Inflammatory macrophage treated with lipopolysaccharide for 4 hours (primary cell): ENCODE measurements around the gene WDPCP.
"Not testable (repeated sequence)": the region's sequence is repeated elsewhere in the genome, so short reads cannot be mapped to it uniquely, and the experiment has no call there.

Experiments used
- DNase-seq: peaks from one replicate; pipeline ENCODE4 v3.0.0-alpha.2; 2020

WDPCP gene

GRCh38 chr2:63344575-63345284 is 243.5 kb downstream of the WDPCP start:
- DNase-seq, result no peak

- no peak for DNase-seq
These were observed 244.7 kb downstream of the WDPCP start for GRCh38 chr2:63343397-63344109.

- DNase-seq, result no peak
These were observed 247.8 kb downstream of the WDPCP start for GRCh38 chr2:63340443-63340842.

GRCh38 chr2:63334910-63335309 is 253.4 kb downstream of the WDPCP start:
- DNase-seq, result no peak

- DNase-seq, result no peak
These were observed 261.8 kb downstream of the WDPCP start for GRCh38 chr2:63326473-63326872.

- not testable (repeated sequence) for DNase-seq
These were observed 264.6 kb downstream of the WDPCP start for GRCh38 chr2:63323662-63324061.

- not testable (repeated sequence) for DNase-seq
These were observed 266.3 kb downstream of the WDPCP start for GRCh38 chr2:63321973-63322372.

- no peak for DNase-seq
These were observed 267.6 kb downstream of the WDPCP start for GRCh38 chr2:63320669-63321068.

GRCh38 chr2:63310614-63311013 is 277.7 kb downstream of the WDPCP start:
- no peak for DNase-seq

- DNase-seq, result no peak
These were observed 286.8 kb downstream of the WDPCP start for GRCh38 chr2:63301481-63301880.

GRCh38 chr2:63300835-63301234 is 287.4 kb downstream of the WDPCP start:
- DNase-seq, result no peak

- no peak for DNase-seq
These were observed 300.3 kb downstream of the WDPCP start for GRCh38 chr2:63287956-63288355.

GRCh38 chr2:63286520-63286919 is 301.8 kb downstream of the WDPCP start:
- not testable (repeated sequence) for DNase-seq

- no peak for DNase-seq
These were observed 305.0 kb downstream of the WDPCP start for GRCh38 chr2:63283273-63283672.

GRCh38 chr2:63272560-63272959 is 315.7 kb downstream of the WDPCP start:
- DNase-seq, result no peak

GRCh38 chr2:63270717-63271116 is 317.6 kb downstream of the WDPCP start:
- DNase-seq, result no peak

- DNase-seq, result no peak
These were observed 319.3 kb downstream of the WDPCP start for GRCh38 chr2:63268946-63269345.

GRCh38 chr2:63261137-63261621 is 327.1 kb downstream of the WDPCP start:
- DNase-seq, result no peak

- DNase-seq, result no peak
These were observed 330.8 kb downstream of the WDPCP start for GRCh38 chr2:63257473-63257872.

- DNase-seq, result no peak
These were observed 339.1 kb downstream of the WDPCP start for GRCh38 chr2:63249161-63249560.

GRCh38 chr2:63242747-63243146 is 345.5 kb downstream of the WDPCP start:
- DNase-seq, result no peak

- no peak for DNase-seq
These were observed 362.2 kb downstream of the WDPCP start for GRCh38 chr2:63225964-63226686.

- no peak for DNase-seq
These were observed 369.3 kb downstream of the WDPCP start for GRCh38 chr2:63218800-63219526.
